SJCRH30 (cell line): ENCODE data around the gene UBALD2. TPM values are rescaled to one million over a fixed set of nuclear protein-coding genes. Genes with fewer than 3 reads are reported as not detected.
"Not testable (repeated sequence)": the region's sequence is repeated elsewhere in the genome, so short reads cannot be mapped to it uniquely, and the experiment has no call there.

Source experiments
- DNase-seq, 2 experiments: peaks; one replicate each; pipeline ENCODE4 v3.0.0-alpha.2; 2015 to 2020
- H3K27ac ChIP-seq: fragments of 250-450 bp; sonication (Bioruptor Pico); 2 replicates; pipeline ENCODE4 v1.5.1; 2020; ENCODE audit warnings: mild to moderate bottlenecking, moderate library complexity
- H3K27me3 ChIP-seq: fragments of 250-450 bp; sonication (Bioruptor Pico); 2 replicates; pipeline ENCODE4 v1.5.1; 2020; ENCODE audit warnings: mild to moderate bottlenecking, moderate library complexity
- H3K36me3 ChIP-seq: fragments of 250-450 bp; sonication (Bioruptor Pico); 2 replicates; pipeline ENCODE4 v1.5.1; 2020; ENCODE audit warnings: mild to moderate bottlenecking, moderate library complexity
- H3K4me1 ChIP-seq: fragments of 250-450 bp; sonication (Bioruptor Pico); 2 replicates; pipeline ENCODE4 v1.5.1; 2020; ENCODE audit warnings: mild to moderate bottlenecking, moderate library complexity
- H3K4me3 ChIP-seq: fragments of 250-450 bp; sonication (Bioruptor Pico); 2 replicates; pipeline ENCODE4 v1.5.1; 2020; ENCODE audit warnings: mild to moderate bottlenecking, moderate library complexity
- H3K9me3 ChIP-seq: fragments of 250-450 bp; sonication (Bioruptor Pico); replicated peaks from 2 replicates; pipeline ENCODE4 v1.5.1; 2020; ENCODE audit warnings: mild to moderate bottlenecking, moderate library complexity
- total RNA-seq: library from RNA; depleted of rRNA; stranded (reverse); fragments of >200 nt; shearing (Covaris generic); gene quantifications from 2 replicates; pipeline ENCODE4 v1.2.3, GENCODE V29; 2014

The UBALD2 gene
- total RNA-seq, 1 experiment from 2014 or later = 41.9 TPM

GRCh38 chr17:76239538-76240274 is 25.4 kb upstream of the UBALD2 start:
- H3K4me3 ChIP-seq = no peak overlapping the region
- peaks cover 12% of the 10 kb centered on the region for H3K4me1 ChIP-seq
- no peak for DNase-seq
- H3K36me3 ChIP-seq = no peaks in the 10 kb centered on the region
- H3K9me3 ChIP-seq = 0 out of 2 replicates have a peak, but pooled peaks cover 3% of the 10 kb centered on the region
- H3K27ac ChIP-seq = no peak overlapping the region
- peaks cover 2% of the 10 kb centered on the region; the same call in 1 of the 2 replicates for H3K27me3 ChIP-seq

GRCh38 chr17:76240461-76241203 is 24.5 kb upstream of the UBALD2 start, which contains the start of gene RNF157:
RNF157 (minus strand) TSS chr17:76240493; CDS start chr17:76240240, 253 bp downstream.
- H3K9me3 ChIP-seq = 0 out of 2 replicates have a peak, but pooled peaks cover 3% of the 10 kb centered on the region
- H3K4me3 ChIP-seq = peak within 1 kb of the TSS; percentile 65
- peaks cover 12% of the 10 kb centered on the region for H3K4me1 ChIP-seq
- H3K36me3 ChIP-seq = no peaks in the 10 kb centered on the region
- peak; percentile 89 to 91 for DNase-seq
- peak within 1 kb of the TSS; percentile 28 for H3K27ac ChIP-seq
- H3K27me3 ChIP-seq = peaks cover 2% of the 10 kb centered on the region; the same call in 1 of the 2 replicates

GRCh38 chr17:76241204-76241538 is 24.0 kb upstream of the UBALD2 start:
- peak overlapping the region; percentile 28 for H3K27ac ChIP-seq
- peak overlapping the region; percentile 65 for H3K4me3 ChIP-seq
- peaks cover 14% of the 10 kb centered on the region for H3K4me1 ChIP-seq
- H3K36me3 ChIP-seq = no peaks in the 10 kb centered on the region
- H3K27me3 ChIP-seq = peaks cover 2% of the 10 kb centered on the region; the same call in 1 of the 2 replicates
- 0 out of 2 replicates have a peak, but pooled peaks cover 3% of the 10 kb centered on the region for H3K9me3 ChIP-seq
- no peak for DNase-seq

GRCh38 chr17:76241691-76242255 is 23.4 kb upstream of the UBALD2 start:
- Histone ChIP-seq H3K4me3 (peak overlapping the region; percentile 65), H3K27me3 (peaks cover 2% of the 10 kb centered on the region; the same call in 1 of the 2 replicates)
- DNase-seq = peak in 1 of 2 experiments; percentile 50

GRCh38 chr17:76243826-76244679 is 21.1 kb upstream of the UBALD2 start:
- Histone ChIP-seq H3K27ac (no peak overlapping the region), H3K4me1 (peaks cover 22% of the 10 kb centered on the region), H3K9me3 (no peaks in the 10 kb centered on the region), H3K4me3 (no peak overlapping the region), H3K36me3 (no peaks in the 10 kb centered on the region), H3K27me3 (peaks cover 2% of the 10 kb centered on the region; the same call in 1 of the 2 replicates)
- DNase-seq = peak in 1 of 2 experiments; percentile 41

More at GRCh38 chr17:76241691-76242255, 23.4 kb upstream of the UBALD2 start:
- H3K36me3 ChIP-seq = no peaks in the 10 kb centered on the region
- 0 out of 2 replicates have a peak, but pooled peaks cover under 1% of the 10 kb centered on the region for H3K9me3 ChIP-seq
- H3K4me1 ChIP-seq = peaks cover 20% of the 10 kb centered on the region
- H3K27ac ChIP-seq = no peak overlapping the region

- not testable (repeated sequence) for DNase-seq, H3K4me3 ChIP-seq, H3K27ac ChIP-seq, H3K27me3 ChIP-seq, H3K9me3 ChIP-seq, H3K36me3 ChIP-seq
- H3K4me1 ChIP-seq = peaks cover 22% of the 10 kb centered on the region
Measured at GRCh38 chr17:76244721-76245120, 20.4 kb upstream of the UBALD2 start.

GRCh38 chr17:76246080-76247066 is 18.8 kb upstream of the UBALD2 start:
- Histone ChIP-seq H3K27ac (no peak overlapping the region), H3K9me3 (no peaks in the 10 kb centered on the region), H3K27me3 (peaks cover 2% of the 10 kb centered on the region; the same call in 1 of the 2 replicates), H3K4me1 (peaks cover 22% of the 10 kb centered on the region), H3K36me3 (no peaks in the 10 kb centered on the region), H3K4me3 (no peak overlapping the region)
- peak; percentile 45 to 71 for DNase-seq

- DNase-seq = no peak
- no peaks in the 10 kb centered on the region for H3K27me3 ChIP-seq
- no peaks in the 10 kb centered on the region for H3K36me3 ChIP-seq
- no peak overlapping the region for H3K4me3 ChIP-seq
- H3K4me1 ChIP-seq = peaks cover 23% of the 10 kb centered on the region
- no peaks in the 10 kb centered on the region for H3K9me3 ChIP-seq
- H3K27ac ChIP-seq = no peak overlapping the region
Measured at GRCh38 chr17:76247304-76247703, 17.8 kb upstream of the UBALD2 start.

GRCh38 chr17:76248013-76248782 is 16.9 kb upstream of the UBALD2 start:
- no peaks in the 10 kb centered on the region for H3K27me3 ChIP-seq
- no peak overlapping the region for H3K27ac ChIP-seq
- H3K4me3 ChIP-seq = no peak overlapping the region
- no peaks in the 10 kb centered on the region for H3K36me3 ChIP-seq
- no peaks in the 10 kb centered on the region for H3K9me3 ChIP-seq
- no peak for DNase-seq
- H3K4me1 ChIP-seq = peaks cover 31% of the 10 kb centered on the region

- no peak overlapping the region for H3K27ac ChIP-seq
- no peak overlapping the region for H3K4me3 ChIP-seq
- no peak for DNase-seq
- peaks cover 36% of the 10 kb centered on the region for H3K4me1 ChIP-seq
- no peaks in the 10 kb centered on the region for H3K27me3 ChIP-seq
- no peaks in the 10 kb centered on the region for H3K9me3 ChIP-seq
- no peaks in the 10 kb centered on the region for H3K36me3 ChIP-seq
Measured at GRCh38 chr17:76250141-76250540, 15.0 kb upstream of the UBALD2 start.

- H3K36me3 ChIP-seq = no peaks in the 10 kb centered on the region
- no peak overlapping the region for H3K27ac ChIP-seq
- H3K9me3 ChIP-seq = no peaks in the 10 kb centered on the region
- no peak for DNase-seq
- H3K27me3 ChIP-seq = no peaks in the 10 kb centered on the region
- H3K4me1 ChIP-seq = peaks cover 30% of the 10 kb centered on the region
- no peak overlapping the region for H3K4me3 ChIP-seq
Measured at GRCh38 chr17:76251478-76252039, 13.6 kb upstream of the UBALD2 start.
